HG02642 (cell line): ENCODE results near the gene NIT2.
A peak's percentile ranks its signal among the peaks of the same experiment; 100 is the strongest.

ENCODE experiments used
- ATAC-seq: cut with Tn5 transposase; IDR thresholded peaks from one replicate; pipeline ENCODE4 v1.9.1; 2021; ENCODE audit warnings: mild to moderate bottlenecking; ENCODE audit not compliant: unreplicated experiment, poor library complexity

Gene NIT2

DNA sequence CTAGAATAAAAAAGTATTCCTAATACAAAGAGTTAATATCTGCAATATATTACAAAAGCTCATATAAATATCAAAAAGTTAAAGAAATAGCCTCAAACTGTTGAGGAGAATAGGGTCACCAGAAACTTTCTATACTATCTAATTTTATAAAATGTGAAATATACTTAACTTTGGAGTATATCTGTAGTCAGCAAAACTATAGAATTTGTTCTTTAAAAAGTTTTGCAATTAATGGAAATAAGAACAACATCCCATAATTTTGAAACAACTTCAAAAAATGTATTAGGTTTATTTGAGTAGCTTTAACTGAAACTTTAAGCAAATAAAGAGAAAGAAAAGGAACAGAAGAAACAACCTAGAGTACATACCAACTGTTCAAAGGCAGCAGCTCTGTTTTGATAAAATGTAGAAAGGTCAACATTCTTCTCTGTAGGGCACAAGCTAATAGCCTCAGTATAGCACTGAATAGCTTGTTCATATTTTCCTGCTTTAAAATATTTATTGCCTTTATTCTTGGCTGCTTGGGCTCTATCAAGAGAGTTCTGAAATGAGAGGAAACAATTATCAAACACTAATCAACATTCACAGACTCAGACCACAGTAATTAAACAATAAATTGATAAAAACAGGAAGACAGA is 52.0 kb downstream of the NIT2 start:
- no peak for ATAC-seq

DNA sequence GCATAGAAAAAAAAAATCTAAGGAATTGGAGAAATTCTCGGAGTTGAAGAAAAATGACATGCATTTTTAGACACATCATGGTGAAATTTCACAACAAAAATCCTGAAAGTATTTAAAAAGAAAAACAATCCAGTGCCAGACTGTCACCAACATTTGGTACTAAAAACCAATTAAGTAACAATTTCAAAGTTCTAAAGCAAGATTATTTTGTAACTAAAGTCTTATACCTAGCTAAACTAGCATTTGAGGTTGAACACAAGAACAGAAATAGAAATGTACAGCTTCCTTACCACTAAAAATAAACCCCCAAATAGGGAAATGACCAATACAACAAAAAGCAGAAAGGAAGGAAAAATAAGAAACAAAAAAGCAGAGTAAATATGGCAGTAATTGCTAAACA is 54.5 kb downstream of the NIT2 start:
- no peak for ATAC-seq

DNA sequence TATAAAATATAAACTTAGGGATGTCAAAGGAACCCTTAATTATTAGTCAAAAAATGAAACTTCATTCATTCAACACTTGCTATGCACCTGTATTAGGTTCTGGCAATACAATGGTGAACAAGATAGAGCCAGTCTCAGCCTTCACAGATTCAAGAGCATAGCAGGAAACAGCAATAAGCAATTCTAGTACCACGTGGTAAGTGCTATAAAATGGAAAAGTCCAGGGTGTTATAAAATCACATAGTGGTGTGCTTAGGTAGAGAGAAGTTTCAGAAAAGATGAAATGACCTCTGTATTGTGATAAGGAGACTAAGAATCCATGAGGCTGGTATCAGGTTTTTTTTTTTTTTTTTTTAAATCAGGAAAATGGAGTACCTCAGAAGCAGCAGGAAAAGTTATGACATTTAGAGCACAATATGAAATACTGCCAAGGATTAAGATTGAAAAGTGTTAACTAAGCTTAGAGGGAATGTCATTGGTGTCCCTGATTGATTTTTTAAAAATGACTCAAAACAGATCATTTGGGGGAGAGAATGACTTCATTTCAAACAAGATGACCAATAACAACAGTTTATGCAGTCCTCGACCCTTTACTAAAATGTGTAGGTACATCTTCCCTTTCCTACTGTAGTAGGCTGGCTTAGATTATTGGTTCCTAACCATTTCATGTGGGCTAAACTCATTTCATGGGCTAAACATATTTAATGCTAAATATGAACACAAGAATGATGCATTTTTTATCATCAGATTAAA is 61.3 kb downstream of the NIT2 start:
- no peak for ATAC-seq

- no peak for ATAC-seq
Measured at GRCh38 chr3:100396967-100397366, 62.4 kb downstream of the NIT2 start.

DNA sequence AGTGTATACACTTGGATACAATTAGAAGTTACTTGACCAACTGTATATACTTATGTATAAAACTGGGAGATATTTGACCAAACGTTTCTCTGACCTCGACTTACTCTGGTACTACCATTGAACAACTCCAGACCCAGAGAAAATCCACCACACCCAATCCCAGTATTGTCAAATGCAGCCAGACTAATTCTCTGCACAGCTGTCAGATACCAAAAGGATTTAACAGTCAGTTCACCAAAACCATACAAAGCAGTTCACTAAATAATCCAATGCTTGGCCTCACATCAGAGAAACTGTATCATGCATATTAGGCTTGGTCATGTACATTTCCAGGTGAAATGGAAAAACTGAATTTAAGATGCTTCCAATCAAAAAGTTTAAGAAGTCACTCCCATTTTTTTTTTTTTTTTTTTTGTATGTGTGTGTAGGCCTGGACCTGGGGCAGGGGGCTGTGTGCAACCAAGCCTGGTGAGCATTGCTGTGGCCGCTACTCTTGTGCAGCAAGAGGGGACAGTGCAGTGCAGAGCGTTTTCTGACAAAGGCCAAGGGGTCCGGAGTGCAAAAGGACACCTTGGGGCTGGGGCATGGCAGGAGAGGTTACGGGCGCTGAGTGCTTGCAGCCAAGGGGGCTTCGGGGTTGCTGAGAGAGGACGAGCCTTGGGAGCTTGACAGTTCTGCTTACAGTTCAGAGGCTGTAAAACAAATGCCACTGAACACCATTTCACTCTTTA is 64.9 kb downstream of the NIT2 start:
- ATAC-seq = no peak

DNA sequence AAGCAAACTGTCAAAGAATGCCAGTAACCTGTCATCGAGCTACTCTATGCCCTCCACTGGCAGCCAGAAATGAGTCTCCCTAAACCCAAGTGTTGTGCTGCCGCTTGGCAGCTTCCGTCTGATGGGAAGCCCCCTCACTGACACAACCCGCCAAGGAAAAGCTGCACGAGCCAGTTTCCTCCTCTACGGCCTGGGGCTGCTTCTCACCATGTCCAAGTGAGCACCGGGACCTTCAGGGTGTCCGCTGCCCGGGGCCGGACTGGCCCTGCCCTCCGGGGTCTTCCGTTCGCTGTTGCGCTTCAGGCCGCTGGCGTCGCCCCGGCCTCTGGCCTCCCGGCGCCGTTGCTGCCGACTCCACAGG is 65.8 kb downstream of the NIT2 start:
- peak; percentile 15 for ATAC-seq

DNA sequence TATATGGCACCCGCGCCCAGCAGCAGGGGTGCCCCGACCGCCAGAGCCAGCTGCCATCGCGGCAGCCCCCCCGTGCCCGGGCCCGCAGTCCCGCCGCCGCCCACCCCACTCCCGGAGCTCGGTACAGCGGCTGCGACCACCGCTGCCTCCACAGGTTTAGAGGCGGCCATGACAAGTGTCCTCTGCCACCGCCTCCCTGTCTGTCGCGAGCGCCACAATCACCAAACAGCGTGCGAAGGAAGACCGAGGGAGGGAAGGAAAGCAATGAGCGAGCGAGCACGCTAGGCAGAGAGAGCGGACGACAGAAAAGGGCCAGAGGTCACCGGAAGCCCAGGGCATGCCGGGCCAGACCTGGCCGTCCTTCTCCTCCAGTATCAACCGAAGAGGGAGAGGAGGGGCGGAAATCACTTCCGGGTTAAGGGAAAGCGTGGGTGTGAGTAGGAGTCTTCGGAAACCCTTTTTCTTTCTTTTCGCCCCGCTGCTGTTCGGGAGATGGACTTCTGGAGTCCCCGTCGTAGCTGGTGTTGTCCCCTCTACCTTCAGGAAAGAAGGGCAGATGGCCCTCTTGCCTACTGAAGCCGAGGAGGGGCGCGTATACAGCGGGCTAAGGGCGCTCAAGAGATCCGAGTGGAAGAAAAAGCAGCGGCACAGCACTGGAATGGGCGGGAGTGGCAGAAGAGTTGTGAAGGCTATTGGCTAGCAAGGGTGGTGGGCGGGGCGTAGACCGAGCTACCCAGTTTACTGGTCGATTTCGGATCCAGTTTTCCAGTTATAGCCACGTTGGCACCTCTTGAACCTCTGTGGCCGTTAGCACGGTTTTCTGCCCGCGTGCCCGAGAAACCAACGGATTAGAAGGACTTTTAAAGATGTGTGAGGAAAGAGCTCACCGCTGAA is 66.5 kb downstream of the NIT2 start, which contains the start of the genes LNP1 and TOMM70:
LNP1 (plus strand) TSS at position 760 of the 894 bp plus-strand sequence. CDS start 28,191 bp downstream, outside the sequence.
TOMM70 (minus strand) TSS at position 310 of the 894 bp plus-strand sequence; CDS start at position 170, 140 bp downstream.
- peak; percentile 92 for ATAC-seq

DNA sequence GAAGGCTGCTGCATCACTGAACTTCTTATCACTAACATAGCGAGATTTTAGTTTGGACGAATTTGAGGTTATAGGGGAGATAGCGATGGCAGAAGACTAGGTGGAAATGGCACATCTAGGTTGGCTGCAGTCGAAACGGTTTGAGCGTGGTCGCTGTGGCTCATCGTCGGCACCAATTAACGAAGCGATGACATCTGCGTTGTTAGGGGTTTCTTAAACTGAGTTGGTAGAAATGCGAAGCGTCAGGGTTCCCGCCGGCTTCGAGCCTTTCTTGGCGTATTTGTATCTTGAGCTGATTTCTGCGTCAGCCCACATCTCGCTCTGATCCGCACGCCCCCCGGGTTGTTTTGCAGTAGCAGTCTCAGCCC is 67.1 kb downstream of the NIT2 start:
- ATAC-seq = peak; percentile 25

DNA sequence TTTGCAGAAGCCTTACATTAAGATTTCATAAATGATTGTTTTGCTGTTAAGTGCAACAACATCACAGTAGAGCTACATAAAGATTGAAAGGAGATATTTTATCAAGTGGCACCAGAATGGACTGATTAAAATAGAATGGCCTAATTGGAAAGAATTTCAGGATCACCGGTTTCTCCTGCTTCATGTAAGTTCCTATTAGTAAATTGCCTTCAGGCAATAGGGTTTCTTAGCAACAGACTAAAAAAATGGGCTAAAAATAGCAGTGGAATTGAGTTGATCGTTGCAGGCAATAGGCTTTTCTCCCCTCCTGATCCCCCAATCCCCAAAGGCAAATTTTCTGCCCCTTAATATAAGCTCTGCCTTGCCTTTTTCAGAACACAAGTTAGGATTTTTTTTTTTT is 67.7 kb downstream of the NIT2 start:
- no peak for ATAC-seq

DNA sequence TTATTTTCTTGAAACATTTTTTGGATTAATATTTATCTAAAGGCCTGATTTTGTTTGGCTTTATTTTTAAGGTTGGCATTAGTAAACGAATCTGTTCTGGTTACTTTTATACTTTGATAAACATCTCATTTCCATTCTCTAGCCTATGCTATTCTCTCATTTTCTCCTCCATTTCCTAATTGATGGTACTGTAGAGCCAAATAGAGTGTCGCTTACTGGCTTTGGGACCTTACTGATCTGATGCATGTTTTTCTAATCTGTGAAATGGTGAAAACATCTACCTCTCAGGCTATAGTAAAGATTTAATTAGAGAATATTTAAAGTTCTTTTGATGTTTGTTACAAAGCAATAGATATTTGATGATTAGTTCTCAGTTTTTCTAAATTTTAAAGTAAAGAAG is 68.3 kb downstream of the NIT2 start:
- no peak for ATAC-seq

DNA sequence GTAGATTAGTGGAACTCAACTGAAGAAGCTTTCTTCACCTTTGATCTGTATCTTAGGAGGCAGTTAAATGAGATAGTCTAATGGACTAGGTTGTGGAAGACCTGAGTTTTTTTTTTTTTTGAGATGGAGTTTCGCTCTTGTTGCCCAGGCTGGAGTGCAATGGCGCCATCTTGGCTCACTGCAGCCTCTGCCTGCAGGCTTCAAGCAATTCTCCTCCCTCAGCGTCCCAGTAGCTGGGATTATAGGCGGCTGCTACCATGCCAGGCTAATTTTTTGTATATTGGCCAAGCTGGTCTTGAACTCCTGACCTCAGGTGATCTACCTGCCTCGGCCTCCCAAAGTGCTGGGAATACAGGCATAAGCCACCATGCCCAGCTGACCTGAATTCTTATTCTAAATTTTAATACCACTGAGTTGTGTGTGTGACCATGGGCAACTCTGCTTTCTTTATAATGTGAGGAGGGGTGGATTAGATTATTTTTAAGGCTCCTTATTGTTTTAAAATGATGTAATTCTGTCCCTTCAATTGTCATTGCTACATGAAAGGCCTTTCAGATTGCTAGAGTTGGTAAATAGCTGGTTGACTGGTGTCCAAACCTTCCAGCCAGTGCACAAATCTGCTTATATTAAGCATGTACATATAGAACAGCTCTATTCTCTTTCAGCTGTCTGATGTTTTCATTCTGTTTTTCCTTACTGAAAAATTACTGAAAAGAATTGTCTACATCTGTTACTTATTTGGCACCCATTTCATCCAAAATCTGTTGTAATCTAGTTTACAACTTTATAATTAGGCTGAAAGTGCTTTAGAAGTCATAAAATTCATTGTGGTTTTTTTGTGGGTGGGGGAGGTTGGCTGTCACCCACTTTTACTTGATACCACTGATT is 69.0 kb downstream of the NIT2 start:
- no peak for ATAC-seq

DNA sequence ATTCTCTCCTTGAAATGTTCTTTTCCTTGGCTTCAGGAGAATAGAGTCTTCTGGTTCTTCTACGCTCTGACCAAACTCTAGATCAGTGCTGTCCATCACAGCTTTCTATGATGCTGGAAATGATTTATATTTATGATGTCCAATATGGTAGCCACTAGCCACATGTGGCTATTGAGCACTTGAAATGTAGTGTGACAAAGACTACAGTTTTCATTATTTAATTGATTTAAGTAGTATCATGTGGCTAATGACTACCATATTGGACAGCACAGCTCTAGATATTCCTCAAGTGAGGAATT is 69.6 kb downstream of the NIT2 start:
- no peak for ATAC-seq

GRCh38 chr3:100407164-100407563 is 72.6 kb downstream of the NIT2 start:
- ATAC-seq = no peak

- ATAC-seq = no peak
Measured at GRCh38 chr3:100407977-100408532, 73.5 kb downstream of the NIT2 start.
